Astrocyte of the cerebellum (primary cell): ENCODE data around the gene TRPM5.

ENCODE experiments used
- DNase-seq: peaks from one replicate; pipeline ENCODE4 v3.0.0-alpha.2; 2011; ENCODE audit warnings: low read depth
- H3K4me3 ChIP-seq: 2 replicates; pipeline ENCODE4 v1.5.1; 2011; ENCODE audit warnings: mild to moderate bottlenecking, low read depth, low read length, moderate library complexity
- CTCF ChIP-seq: IDR thresholded peaks from 2 replicates; pipeline ENCODE4 v1.5.1; 2012; ENCODE audit warnings: low read length, low read depth, moderate library complexity, mild to moderate bottlenecking; ENCODE audit errors: missing control alignments
- in situ Hi-C: cut with HindIII; loops from 2 replicates; pipeline ENCODE4 v1.10.0; 2017; ENCODE audit warnings: low sequenced_read_pairs

TRPM5 gene

GRCh38 chr11:2404735-2405196, 39.5 kb downstream of the TRPM5 start:
- in situ Hi-C loops, result no loop called here
- H3K4me3 ChIP-seq, result no peak overlapping the region
- DNase-seq, result no peak
- no peak for TF ChIP-seq CTCF

GRCh38 chr11:2402890-2403645, 41.2 kb downstream of the TRPM5 start:
- in situ Hi-C loops, result no loop called here
- DNase-seq, result no peak
- no peak overlapping the region for H3K4me3 ChIP-seq
- TF ChIP-seq CTCF, result no peak

- no peak for TF ChIP-seq CTCF
- peak overlapping the region; percentile 76 for H3K4me3 ChIP-seq
- no peak for DNase-seq
- in situ Hi-C loops, result no loop called here
Measured at GRCh38 chr11:2402106-2402505, 42.2 kb downstream of the TRPM5 start.

GRCh38 chr11:2401436-2401984, 42.8 kb downstream of the TRPM5 start:
- TF ChIP-seq CTCF, result no peak

GRCh38 chr11:2400762-2401435, 43.4 kb downstream of the TRPM5 start:
- peak overlapping the region; percentile 76 for H3K4me3 ChIP-seq
- TF ChIP-seq CTCF, result no peak
- DNase-seq, result no peak
- in situ Hi-C loops, result no loop called here

More at GRCh38 chr11:2401436-2401984, 42.8 kb downstream of the TRPM5 start:
- DNase-seq, result no peak
- peak overlapping the region; percentile 76 for H3K4me3 ChIP-seq
- in situ Hi-C loops, result no loop called here

- in situ Hi-C loops, result no loop called here
Measured at GRCh38 chr11:2400069-2400761, 44.1 kb downstream of the TRPM5 start, which contains the start of gene TSSC4. Gene TSSC4 (plus strand): TSS chr11:2400750. CDS start chr11:2402634, 1,884 bp downstream.

More at GRCh38 chr11:2400069-2400761, 44.1 kb downstream of the TRPM5 start, which contains the start of gene TSSC4:
- TF ChIP-seq CTCF, result peak; percentile 98
- H3K4me3 ChIP-seq, result peak within 1 kb of the TSS; percentile 76
- peak; percentile 100 for DNase-seq
